ENCODE measurements around the gene CNOT1.
"Not testable (repeated sequence)": the region's sequence is repeated elsewhere in the genome, so short reads cannot be mapped to it uniquely, and the experiment has no call there.

CNOT1 gene

GRCh38 chr16:58503166-58503862 is 126.3 kb downstream of the CNOT1 start:
- no peak for DNase-seq (ENCODE audit: low read depth)

DNA sequence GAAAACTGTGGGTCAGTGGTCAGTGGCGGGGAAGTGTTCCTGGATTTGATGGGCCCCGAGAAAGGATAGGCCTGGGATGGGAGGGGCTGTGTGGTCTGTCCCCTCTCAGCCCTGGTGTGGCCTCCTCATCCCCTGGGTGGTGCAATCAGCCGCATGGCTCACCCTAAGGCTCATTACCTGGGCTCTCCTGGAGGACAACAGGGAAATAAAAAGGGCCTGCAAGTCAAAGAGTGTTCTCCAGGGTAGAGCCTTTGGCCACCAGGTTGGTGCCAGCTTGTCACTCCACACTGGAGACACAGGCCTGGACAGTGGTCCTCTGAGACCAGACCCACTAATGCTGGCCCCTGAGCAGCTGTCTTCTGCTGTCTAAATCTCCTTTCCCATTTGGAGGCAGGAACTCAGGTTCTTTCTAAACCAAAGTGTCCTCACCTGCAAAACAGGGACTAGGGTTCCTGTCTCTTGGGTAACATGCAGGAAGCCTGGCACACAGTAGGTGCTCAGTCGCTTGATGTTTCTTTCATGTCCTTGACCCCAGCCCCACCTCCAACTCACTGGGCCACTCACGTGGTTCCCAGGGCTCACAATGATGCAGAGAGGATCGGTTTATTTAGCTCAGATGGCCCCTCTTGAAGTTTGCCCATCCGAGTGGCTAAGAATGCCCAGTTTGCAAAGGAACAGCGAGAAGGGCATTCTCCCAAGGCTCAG is 127.3 kb downstream of the CNOT1 start:
- DNase-seq (ENCODE audit: low read depth): no peak

DNA sequence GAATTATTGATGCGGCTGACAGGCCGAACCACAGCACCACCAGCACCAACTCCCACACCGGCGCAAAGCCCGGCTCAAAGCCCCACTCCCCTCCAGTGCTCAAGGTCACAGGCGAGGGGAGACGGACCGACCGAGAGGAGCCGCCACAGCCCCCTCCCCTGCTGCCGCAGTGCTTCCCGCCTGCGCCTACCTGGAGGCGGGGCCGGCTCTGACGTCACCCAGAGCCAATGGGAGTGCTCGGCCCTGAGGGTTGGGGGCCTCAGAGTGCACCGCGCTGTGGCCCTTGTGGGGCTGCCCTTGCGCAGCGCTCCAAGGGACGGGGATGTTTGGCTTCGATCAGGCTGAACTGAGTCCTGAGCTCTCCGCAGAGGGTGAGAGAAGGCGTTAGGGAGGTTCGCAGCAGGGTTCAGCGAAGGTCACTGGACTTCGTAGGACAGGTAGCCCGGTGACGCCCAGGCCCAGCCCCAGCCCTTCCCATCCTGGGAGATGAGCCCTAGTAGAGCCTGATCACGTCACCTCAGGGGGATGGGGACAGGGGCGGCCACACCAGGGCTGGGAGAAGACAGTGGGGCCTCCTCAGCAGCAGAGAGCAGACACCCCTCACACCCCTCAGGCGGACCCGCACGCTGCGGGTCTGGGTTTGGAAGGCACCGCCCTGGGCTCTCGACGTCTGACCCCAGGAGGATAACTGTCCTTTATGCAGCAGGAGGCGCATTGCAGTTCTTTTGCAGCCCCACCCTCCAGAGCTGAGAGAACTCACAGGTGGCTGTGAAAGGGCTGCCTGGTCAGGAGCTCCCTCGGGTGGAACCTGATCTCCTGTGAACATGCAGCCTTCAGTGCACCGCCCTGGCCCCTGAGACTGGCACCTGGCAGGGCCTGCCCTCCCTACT is 128.1 kb downstream of the CNOT1 start:
- peak; percentile 24 for DNase-seq (ENCODE audit: low read depth)

- DNase-seq (ENCODE audit: low read depth): no peak
Measured at GRCh38 chr16:58500430-58501241, 129.0 kb downstream of the CNOT1 start.

DNA sequence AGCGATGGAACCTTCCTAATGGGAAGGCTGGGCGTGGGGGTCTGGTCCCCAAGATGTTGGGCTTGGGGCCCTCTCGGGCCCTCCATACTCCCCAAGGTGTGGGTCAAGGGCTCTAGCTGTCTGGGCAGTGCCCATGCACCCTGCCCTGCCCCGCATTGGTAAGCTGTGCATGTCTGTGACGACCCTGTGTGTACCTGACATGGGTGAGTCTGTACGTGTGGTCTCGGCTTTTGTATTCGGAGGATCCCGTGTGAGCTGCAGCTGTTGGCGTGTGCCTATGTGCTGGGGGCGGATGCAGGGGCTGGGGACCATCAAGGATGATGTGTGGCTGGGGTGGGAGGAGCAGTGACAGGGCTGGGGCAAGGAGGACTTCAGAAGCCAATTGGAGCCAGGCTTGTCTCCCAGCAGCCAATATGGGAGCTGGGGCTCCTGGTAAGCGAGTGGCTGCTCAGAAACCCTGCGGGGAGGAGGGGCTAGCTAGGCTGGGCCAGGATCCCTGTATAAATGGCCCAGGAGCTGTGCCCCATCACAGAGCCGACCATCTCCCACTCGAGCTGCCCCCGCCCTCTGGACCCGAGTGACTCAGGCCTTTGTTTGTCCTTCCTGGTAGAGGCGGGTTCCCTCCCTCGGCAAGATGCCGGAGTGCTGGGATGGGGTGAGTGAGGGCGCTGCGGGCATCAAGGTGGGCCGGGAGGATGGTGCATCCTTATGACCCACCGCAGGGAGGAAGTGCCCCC is 129.8 kb downstream of the CNOT1 start, which contains the start of gene NDRG4:
Gene NDRG4, plus strand, starts transcription at position 529 of the 737 bp plus-strand sequence. Its CDS starts 106 bp downstream, at position 635.
- DNase-seq (ENCODE audit: low read depth): peak; percentile 28

DNA sequence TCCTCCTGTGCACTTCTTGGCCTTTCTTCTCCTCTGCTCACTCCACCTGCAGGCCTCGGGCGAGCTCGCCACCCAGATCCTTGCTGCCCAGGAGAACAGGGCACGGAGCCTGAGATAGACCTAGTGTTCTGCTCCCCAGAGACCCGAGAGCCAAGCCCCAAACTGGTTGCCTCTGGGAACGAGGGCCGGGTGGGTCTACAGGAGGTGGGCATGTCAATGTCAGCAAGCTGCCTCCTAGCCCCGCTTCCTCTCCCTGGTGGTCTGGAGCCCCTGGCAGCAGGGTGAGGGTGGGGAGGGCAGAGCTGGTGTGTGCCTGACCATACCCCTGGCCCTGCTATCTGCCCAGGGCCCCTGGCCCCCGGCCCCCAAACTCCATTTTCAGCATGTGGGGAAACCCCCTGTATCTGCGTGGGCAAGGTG is 130.5 kb downstream of the CNOT1 start:
- DNase-seq (ENCODE audit: low read depth): no peak

- DNase-seq (ENCODE audit: low read depth): no peak
Measured at GRCh38 chr16:58498341-58499091, 131.1 kb downstream of the CNOT1 start.

DNA sequence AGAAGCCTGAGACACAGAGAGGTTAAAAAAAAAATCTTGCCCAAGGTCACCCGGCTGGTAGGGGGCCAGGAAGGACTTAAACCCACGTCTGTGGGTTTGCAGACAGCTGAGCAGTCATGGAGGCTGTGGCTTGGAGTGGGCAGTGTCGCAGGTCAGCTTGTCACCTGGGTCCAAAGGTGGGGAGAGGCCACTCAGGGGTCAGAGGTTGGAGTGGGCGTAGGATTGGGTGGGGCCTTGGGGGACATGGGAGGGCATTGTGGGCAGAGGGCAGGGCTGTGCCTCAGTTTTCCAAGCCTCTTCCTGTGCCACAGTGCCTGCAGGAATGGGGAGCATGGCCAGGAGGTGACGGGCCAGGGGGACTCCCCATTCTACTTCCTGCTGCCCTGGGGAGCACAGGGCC is 131.7 kb downstream of the CNOT1 start:
- no peak for DNase-seq (ENCODE audit: low read depth)

- no peak for DNase-seq (ENCODE audit: low read depth)
Measured at GRCh38 chr16:58497468-58497867, 132.2 kb downstream of the CNOT1 start.

DNA sequence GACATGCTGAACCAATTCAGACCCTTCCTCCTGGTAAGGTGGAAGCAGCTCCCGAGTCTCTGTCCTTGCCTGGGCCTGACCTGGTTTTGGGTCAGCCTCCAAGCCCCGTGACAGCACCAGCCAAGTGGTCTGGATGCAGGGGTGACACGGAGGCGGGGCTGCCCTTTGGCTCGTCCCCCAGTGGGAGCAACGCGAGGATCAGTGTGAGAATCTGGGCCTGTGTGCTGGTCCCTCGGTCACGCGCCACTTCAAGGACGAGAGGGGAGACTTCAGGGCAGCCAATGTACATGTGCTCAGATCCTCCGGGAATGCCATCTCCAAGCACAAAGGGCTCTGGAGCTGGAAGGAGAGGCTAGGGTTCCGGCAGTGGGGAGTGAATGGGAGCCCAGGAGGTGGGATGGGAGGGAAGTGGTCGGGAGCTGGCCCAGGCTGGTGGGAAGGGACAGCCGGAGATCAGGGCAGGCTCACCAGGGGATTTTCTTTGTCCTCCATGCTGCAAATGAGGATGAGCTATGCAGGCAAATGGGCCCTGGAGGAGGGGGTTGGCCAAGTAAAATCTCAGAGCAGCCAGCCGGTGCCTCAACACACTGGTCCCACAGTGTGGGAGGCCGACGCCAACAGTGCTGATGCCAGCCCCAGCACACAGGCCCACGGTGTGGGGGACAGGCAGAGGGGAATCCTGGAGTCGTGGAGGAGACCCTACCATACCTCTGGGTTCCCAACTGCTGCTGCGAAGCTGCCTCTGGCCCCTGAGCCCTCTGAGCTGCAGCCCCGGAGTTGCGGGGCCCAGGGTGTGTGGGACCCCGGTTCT is 133.9 kb downstream of the CNOT1 start:
- no peak for DNase-seq (ENCODE audit: low read depth)

- DNase-seq (ENCODE audit: low read depth): peak; percentile 21
Measured at GRCh38 chr16:58494981-58495520, 134.6 kb downstream of the CNOT1 start.

DNA sequence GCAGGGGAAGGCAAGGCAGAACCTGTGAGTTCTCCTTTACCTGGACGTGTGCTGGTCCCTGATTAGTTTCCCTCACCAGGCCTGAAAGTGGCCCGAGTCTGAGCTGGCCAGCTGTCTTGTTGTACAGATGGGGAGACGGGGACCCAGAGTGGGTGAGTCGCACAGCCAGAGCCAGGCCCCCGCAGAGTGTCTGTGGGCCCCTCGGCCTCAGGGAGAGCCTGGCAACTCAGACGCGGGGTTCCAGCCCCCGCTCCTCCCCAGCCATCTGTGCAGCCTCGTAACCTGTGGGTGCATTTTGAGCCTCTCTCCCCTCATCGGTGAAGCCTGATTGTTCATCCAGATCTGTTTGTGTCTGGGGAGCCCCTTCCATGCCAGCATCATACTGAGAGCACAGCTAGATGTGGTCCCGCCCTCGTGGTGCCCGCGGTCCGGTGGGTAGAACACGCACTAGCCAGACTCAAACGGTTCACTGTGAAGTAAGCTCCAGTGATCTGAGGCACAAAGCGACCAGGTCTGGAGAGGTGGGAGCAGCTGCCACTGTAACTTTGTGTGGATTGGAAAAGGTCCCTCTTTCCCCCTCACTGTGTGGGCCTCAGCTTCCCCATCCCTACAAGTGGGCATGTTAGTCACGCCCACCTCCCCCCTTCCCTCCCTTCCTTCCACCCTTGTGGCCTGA is 135.7 kb downstream of the CNOT1 start:
- DNase-seq (ENCODE audit: low read depth): no peak

DNA sequence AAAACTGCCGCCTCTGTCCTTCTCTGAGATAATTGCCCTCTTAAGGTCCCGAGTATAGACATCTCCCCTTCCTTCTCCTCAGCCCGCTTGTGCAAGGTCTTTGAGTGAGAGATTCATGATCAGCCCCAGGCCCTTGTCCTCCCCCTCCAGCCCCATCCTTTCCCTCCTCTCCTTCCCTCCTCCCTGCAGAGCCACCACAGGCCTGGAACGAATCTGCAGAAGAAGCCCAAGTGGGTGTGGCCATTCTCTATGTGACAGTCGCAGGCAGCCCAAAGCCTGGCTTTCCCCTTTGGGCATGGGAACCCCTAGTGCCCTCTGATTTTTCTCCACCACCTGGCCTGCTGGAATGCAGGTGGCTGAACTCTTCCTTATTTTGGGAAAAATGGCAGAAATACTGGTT is 136.9 kb downstream of the CNOT1 start:
- no peak for DNase-seq (ENCODE audit: low read depth)

DNA sequence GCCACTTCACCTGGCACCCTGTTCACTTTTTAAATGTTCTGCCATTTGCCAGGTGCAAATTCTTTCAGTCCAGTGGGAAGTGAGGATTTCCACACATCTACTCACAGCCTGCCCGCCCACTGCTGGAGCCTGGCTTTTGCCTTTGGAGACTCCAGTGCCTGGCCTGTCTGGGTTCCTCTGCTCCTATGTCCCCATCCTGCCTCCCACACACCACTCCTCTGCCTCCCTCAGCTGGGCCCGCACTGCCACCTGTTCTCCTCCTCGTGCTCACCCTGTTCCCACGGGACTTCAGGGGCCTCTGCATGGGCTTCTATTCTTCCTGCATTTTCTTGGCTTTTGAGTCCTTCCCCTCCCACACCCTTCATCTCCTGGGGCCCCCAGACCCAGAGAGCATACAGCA is 137.6 kb downstream of the CNOT1 start:
- DNase-seq (ENCODE audit: low read depth): no peak

DNA sequence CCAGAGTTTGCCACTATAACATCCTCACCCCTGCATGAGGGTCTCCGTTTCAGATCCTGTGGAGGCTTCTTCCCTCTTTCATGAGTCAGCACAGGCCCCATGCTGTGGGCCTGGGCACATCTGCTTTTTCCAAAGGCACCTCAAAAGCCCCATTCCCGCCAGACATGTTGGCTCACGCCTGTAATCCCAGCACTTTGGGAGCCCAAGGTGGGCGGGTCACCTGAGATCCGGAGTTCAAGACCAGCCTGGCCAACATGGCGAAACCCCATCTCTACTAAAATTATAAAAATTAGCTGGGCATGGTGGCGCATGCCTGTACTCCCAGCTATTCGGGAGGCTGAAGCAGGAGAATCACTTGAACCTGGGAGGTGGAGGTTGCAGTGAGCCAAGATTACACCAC is 139.1 kb downstream of the CNOT1 start:
- not testable (repeated sequence) for DNase-seq (ENCODE audit: low read depth)

DNA sequence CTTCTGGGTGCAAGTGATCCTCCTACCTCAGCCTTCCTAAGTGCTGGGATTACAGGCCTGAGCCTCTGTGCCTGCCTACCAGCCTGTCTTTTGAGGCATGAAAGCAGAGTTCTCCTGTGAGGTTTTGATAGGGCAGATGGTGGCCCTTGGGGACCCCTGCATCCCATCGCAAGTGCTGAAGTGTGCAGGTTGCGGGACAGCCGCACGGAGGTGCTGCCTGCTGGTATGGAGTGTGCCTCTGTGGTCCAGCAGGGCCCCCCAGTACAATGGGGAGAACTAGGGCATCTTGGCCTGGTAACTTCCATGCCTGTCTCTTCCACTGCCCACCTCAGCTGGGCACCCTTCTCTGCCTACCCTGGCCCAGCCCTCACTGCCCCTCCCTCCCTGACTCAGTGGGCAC is 139.6 kb downstream of the CNOT1 start:
- no peak for DNase-seq (ENCODE audit: low read depth)

DNA sequence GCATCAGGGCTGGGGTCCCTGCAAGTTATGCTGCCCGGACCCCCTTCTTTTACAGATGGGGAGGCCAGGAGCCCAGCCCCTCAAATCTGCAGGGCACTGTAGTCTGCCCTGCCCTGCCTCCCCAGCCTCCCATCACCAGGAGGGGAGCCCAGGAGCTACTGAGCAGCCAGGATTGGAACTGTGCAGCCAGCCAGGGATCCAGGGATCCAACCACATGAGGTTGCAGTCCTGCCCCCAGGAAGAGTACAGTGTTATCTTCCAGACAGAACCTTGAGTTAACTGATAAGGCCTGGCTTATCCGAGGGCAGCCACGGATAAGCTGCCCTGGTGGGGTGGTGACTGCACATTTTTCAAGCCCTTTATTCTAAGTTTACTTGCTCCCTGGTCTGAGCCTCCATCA is 141.1 kb downstream of the CNOT1 start:
- no peak for DNase-seq (ENCODE audit: low read depth)

- peak; percentile 42 for DNase-seq (ENCODE audit: low read depth)
Measured at GRCh38 chr16:58487566-58488351, 141.9 kb downstream of the CNOT1 start.
